ENCODE data around the gene THOC7. TPM values are rescaled to one million over a fixed set of nuclear protein-coding genes. Genes with fewer than 3 reads are reported as not detected.

The THOC7 gene
- total RNA-seq, 1 experiment from 2014 or later: 67.3 TPM

GRCh38 chr3:63808633-63809032, 55.0 kb downstream of the THOC7 start:
- Histone ChIP-seq H3K9me2 (ENCODE audit: insufficient read depth) (no peaks in the 10 kb centered on the region), H3K4me3 (replicated peaks in 1 of 2; ENCODE audit: low read depth in 1 of 2, low read length in 2 of 2) (no peak overlapping the region), H2AFZ (ENCODE audit: low read depth, low read length, poor library complexity, severe bottlenecking) (no peak overlapping the region), H3K36me3 (ENCODE audit: control insufficient read depth in 1 of 2, insufficient read depth in 2 of 2, low read length in 2 of 2) (no peaks in the 10 kb centered on the region), H3K4me2 (ENCODE audit: low read length) (no peak overlapping the region), H3K27me3 (ENCODE audit: insufficient read depth, low read length) (no peaks in the 10 kb centered on the region), H3K27ac (ENCODE audit: low read depth, low read length) (no peak overlapping the region), H3K9me3 (ENCODE audit: control insufficient read depth in 1 of 2, insufficient read depth in 1 of 2, low read depth in 1 of 2, low read length in 2 of 2) (no peaks in the 10 kb centered on the region), H4K20me1 (ENCODE audit: insufficient read depth) (no peaks in the 10 kb centered on the region), H3K4me1 (ENCODE audit: control insufficient read depth in 1 of 2, insufficient read depth in 2 of 2, low read length in 2 of 2) (no peaks in the 10 kb centered on the region), H3K79me2 (ENCODE audit: insufficient read depth, low read length) (no peaks in the 10 kb centered on the region), H3K9ac (ENCODE audit: low read length) (no peak overlapping the region)
- DNase-seq (ENCODE audit: low read depth, low spot score) (no peak), ATAC-seq (no peak)
- intact Hi-C loops (cut with micrococcal nuclease): no loop called here
- TF ChIP-seq EZH2 (IDR thresholded peaks at IDR 0.05) (no peak), CEBPB (IDR thresholded peaks at IDR 0.05; ENCODE audit: low read depth) (no peak), REST (IDR thresholded peaks at IDR 0.05; ENCODE audit: low read depth) (no peak), TCF7L2 (IDR thresholded peaks at IDR 0.05; ENCODE audit: borderline replicate concordance, extremely low read depth, insufficient read depth, insufficient read length) (no peak), EGR1 (IDR thresholded peaks at IDR 0.05; ENCODE audit: low read depth) (no peak), RAD21 (IDR thresholded peaks at IDR 0.05; ENCODE audit: low read depth) (no peak)
- no TSS peak for BruUV-seq (replicated peaks)
- ChIA-PET RAD21 (ENCODE audit: low non-redundant PET in 1 of 2, low total read pairs in 2 of 2, uncharacterized antibody in 2 of 2, unreplicated experiment in 2 of 2) (no interaction called here), POLR2A (no interaction called here), CTCF (no interaction called here)

- Histone ChIP-seq H3K36me3 (ENCODE audit: control insufficient read depth in 1 of 2, insufficient read depth in 2 of 2, low read length in 2 of 2) (no peaks in the 10 kb centered on the region), H3K9ac (ENCODE audit: low read length) (no peak overlapping the region), H4K20me1 (ENCODE audit: insufficient read depth) (no peaks in the 10 kb centered on the region), H2AFZ (ENCODE audit: low read depth, low read length, poor library complexity, severe bottlenecking) (no peak overlapping the region), H3K9me2 (ENCODE audit: insufficient read depth) (no peaks in the 10 kb centered on the region), H3K27ac (ENCODE audit: low read depth, low read length) (no peak overlapping the region), H3K4me2 (ENCODE audit: low read length) (no peak overlapping the region), H3K9me3 (ENCODE audit: control insufficient read depth in 1 of 2, insufficient read depth in 1 of 2, low read depth in 1 of 2, low read length in 2 of 2) (no peaks in the 10 kb centered on the region), H3K4me3 (replicated peaks in 1 of 2; ENCODE audit: low read depth in 1 of 2, low read length in 2 of 2) (no peak overlapping the region), H3K4me1 (ENCODE audit: control insufficient read depth in 1 of 2, insufficient read depth in 2 of 2, low read length in 2 of 2) (no peaks in the 10 kb centered on the region), H3K79me2 (ENCODE audit: insufficient read depth, low read length) (no peaks in the 10 kb centered on the region), H3K27me3 (ENCODE audit: insufficient read depth, low read length) (no peaks in the 10 kb centered on the region)
- DNase-seq (ENCODE audit: low read depth, low spot score) (no peak), ATAC-seq (no peak)
- ChIA-PET CTCF (no interaction called here), POLR2A (no interaction called here), RAD21 (ENCODE audit: low non-redundant PET in 1 of 2, low total read pairs in 2 of 2, uncharacterized antibody in 2 of 2, unreplicated experiment in 2 of 2) (no interaction called here)
- TF ChIP-seq POLR2AphosphoS5 (IDR thresholded peaks at IDR 0.05; ENCODE audit: low read depth, low read length) (no peak), EZH2phosphoT487 (IDR thresholded peaks at IDR 0.05; ENCODE audit: borderline replicate concordance) (no peak), ELF1 (IDR thresholded peaks at IDR 0.05; ENCODE audit: borderline replicate concordance, low read depth) (no peak), ATF3 (IDR thresholded peaks at IDR 0.05) (no peak), TCF7L2 (IDR thresholded peaks at IDR 0.05; ENCODE audit: borderline replicate concordance, extremely low read depth, insufficient read depth, insufficient read length) (no peak), RAD21 (IDR thresholded peaks at IDR 0.05; ENCODE audit: low read depth) (no peak), SP1 (IDR thresholded peaks at IDR 0.05; ENCODE audit: low read depth) (no peak)
- intact Hi-C loops (cut with micrococcal nuclease): no loop called here
- no TSS peak for BruUV-seq (replicated peaks)
These were observed 55.5 kb downstream of the THOC7 start for GRCh38 chr3:63807961-63808565.

Data from HCT116 (cell line).